HCT116 (cell line): ENCODE measurements around the gene BMPER. TPM values are rescaled to one million over a fixed set of nuclear protein-coding genes. Genes with fewer than 3 reads are reported as not detected.

Experiments
- ATAC-seq: fragments of 200-7000 bp; cut with Tn5 transposase; 2 replicates; pipeline ENCODE4 v1.9.1; 2020; ENCODE audit warnings: mild to moderate bottlenecking, moderate library complexity
- BruUV-seq: library from RNA; stranded (reverse); fragments of 400-500 nt; replicated peaks from 2 replicates; lab custom pipeline; 2021; lab: Mats Ljungman, UMichigan
- CTCF ChIA-PET: fragments of 300-600 bp; sonication (Branson Sonifier 250); formaldehyde crosslinking; loops from one replicate; lab custom pipeline; 2021; ENCODE audit warnings: antibody characterized with exemption; lab: Charles Lee
- POLR2A ChIA-PET: fragments of 300-600, 350-600 bp; sonication (Branson Sonifier 250); formaldehyde crosslinking; loops from one replicate; lab custom pipeline; 2021; ENCODE audit warnings: antibody characterized with exemption; lab: Charles Lee
- RAD21 ChIA-PET, 2 experiments: fragments of 300-600 bp; sonication (Branson Sonifier 250); formaldehyde crosslinking; loops; one replicate each; lab custom pipeline; 2023; ENCODE audit warnings: low total read pairs in 2 of 2; ENCODE audit not compliant: uncharacterized antibody in 2 of 2, unreplicated experiment in 2 of 2, low non-redundant PET in 1 of 2; lab: Charles Lee
- DNase-seq: peaks from one replicate; pipeline ENCODE4 v3.0.0-alpha.2; 2010; ENCODE audit warnings: low read depth, low spot score
- H2AFZ ChIP-seq: fragments of 200-600 bp; shearing (Covaris generic), sonication (generic); 2 replicates; pipeline ENCODE4 v1.6.1; 2017; ENCODE audit warnings: low read depth, mixed run types, mixed read lengths, antibody characterized with exemption, low read length; ENCODE audit not compliant: poor library complexity, severe bottlenecking
- H3K27ac ChIP-seq: 2 replicates; pipeline ENCODE4 v1.5.1; 2012; ENCODE audit warnings: low read depth, low read length
- H3K27me3 ChIP-seq: fragments of 200-600 bp; sonication (generic); 2 replicates; pipeline ENCODE4 v1.6.1; 2016; ENCODE audit warnings: mixed run types, low read length, mixed read lengths; ENCODE audit not compliant: insufficient read depth
- H3K36me3 ChIP-seq, 2 experiments: fragments of 200-500 bp in 1 of 2; fragments of 200-600 bp in 1 of 2; sonication (Bioruptor generic) in 1 of 2; sonication (generic) in 1 of 2; 2 replicates each; pipeline versions ENCODE4 v1.5.1 to v1.6.1; 2014 to 2016; ENCODE audit warnings: low read length in 2 of 2, inconsistent platforms in 1 of 2, mixed read lengths in 1 of 2, mixed run types in 1 of 2; ENCODE audit not compliant: insufficient read depth in 2 of 2, control insufficient read depth in 1 of 2
- H3K4me1 ChIP-seq, 2 experiments: fragments of 200-600 bp in 1 of 2; sonication (generic) in 1 of 2; 2 replicates each; pipeline versions ENCODE4 v1.5.1 to v1.6.1; 2012 to 2017; ENCODE audit warnings: low read length in 2 of 2, inconsistent platforms in 1 of 2, mild to moderate bottlenecking in 1 of 2, mixed read lengths in 1 of 2, mixed run types in 1 of 2, moderate library complexity in 1 of 2; ENCODE audit not compliant: insufficient read depth in 2 of 2, control insufficient read depth in 1 of 2
- H3K4me2 ChIP-seq: fragments of 200-600 bp; sonication (generic); 2 replicates; pipeline ENCODE4 v1.6.1; 2017; ENCODE audit warnings: mixed run types, low read length, mixed read lengths
- H3K4me3 ChIP-seq, 2 experiments: fragments of 200-600 bp in 1 of 2; sonication (generic) in 1 of 2; replicated peaks in 1 of 2; 2 replicates each; pipeline ENCODE4 v1.5.1; 2011 to 2016; ENCODE audit warnings: low read length in 2 of 2, control low read depth in 1 of 2, low read depth in 1 of 2, mild to moderate bottlenecking in 1 of 2, mixed read lengths in 1 of 2, mixed run types in 1 of 2
- H3K79me2 ChIP-seq: fragments of 200-600 bp; sonication (generic); 2 replicates; pipeline ENCODE4 v1.6.1; 2017; ENCODE audit warnings: mild to moderate bottlenecking, mixed run types, low read length, moderate library complexity, mixed read lengths; ENCODE audit not compliant: insufficient read depth
- H3K9ac ChIP-seq: fragments of 200-600 bp; sonication (generic); 2 replicates; pipeline ENCODE4 v1.6.1; 2016; ENCODE audit warnings: low read length, mixed read lengths
- H3K9me2 ChIP-seq: fragments of 200-600 bp; sonication (generic), shearing (Covaris generic); 2 replicates; pipeline ENCODE4 v1.6.1; 2017; ENCODE audit warnings: mixed run types, mild to moderate bottlenecking, moderate library complexity; ENCODE audit not compliant: insufficient read depth
- H3K9me3 ChIP-seq, 2 experiments: fragments of 200-500 bp in 1 of 2; fragments of 200-600 bp in 1 of 2; sonication (Bioruptor generic) in 1 of 2; sonication (generic) in 1 of 2; 2 replicates each; pipeline ENCODE4 v1.6.1; 2014 to 2017; ENCODE audit warnings: low read length in 2 of 2, mixed read lengths in 2 of 2, inconsistent platforms in 1 of 2, low read depth in 1 of 2, mild to moderate bottlenecking in 1 of 2, mixed run types in 1 of 2, moderate library complexity in 1 of 2; ENCODE audit not compliant: control insufficient read depth in 1 of 2, insufficient read depth in 1 of 2
- H4K20me1 ChIP-seq: fragments of 200-600 bp; sonication (generic), shearing (Covaris generic); 2 replicates; pipeline ENCODE4 v1.6.1; 2017; ENCODE audit warnings: mixed run types, mild to moderate bottlenecking, moderate library complexity; ENCODE audit not compliant: insufficient read depth
- ATF3 ChIP-seq: IDR thresholded peaks from 2 replicates; pipeline ENCODE4 v1.6.1; 2012
- CBX3 ChIP-seq: IDR thresholded peaks from 2 replicates; pipeline ENCODE4 v1.6.1; 2012; ENCODE audit warnings: low read depth
- CEBPB ChIP-seq: IDR thresholded peaks from 2 replicates; pipeline ENCODE4 v1.6.1; 2012; ENCODE audit warnings: low read depth
- CTCF ChIP-seq, 3 experiments: fragments of 200-600 bp in 1 of 3; sonication (generic) in 1 of 3; IDR thresholded peaks in 2 of 3; conservative IDR thresholded peaks in 1 of 3; 2 replicates each; pipeline ENCODE4 v1.5.1; 2012 to 2017; ENCODE audit warnings: low read depth in 2 of 3, low read length in 2 of 3, antibody characterized with exemption in 1 of 3, borderline replicate concordance in 1 of 3, control low read depth in 1 of 3, mild to moderate bottlenecking in 1 of 3, mixed read lengths in 1 of 3, mixed run types in 1 of 3, moderate library complexity in 1 of 3; ENCODE audit not compliant: insufficient read depth in 1 of 3
- ELF1 ChIP-seq: IDR thresholded peaks from 2 replicates; pipeline ENCODE4 v1.6.1; 2012; ENCODE audit warnings: low read depth, borderline replicate concordance
- EZH2 ChIP-seq: fragments of 200-600 bp; sonication (generic); IDR thresholded peaks from 2 replicates; pipeline ENCODE4 v1.6.1; 2017; ENCODE audit warnings: antibody characterized with exemption, mixed run types
- EZH2phosphoT487 ChIP-seq: fragments of 200-600 bp; IDR thresholded peaks from 2 replicates; pipeline ENCODE4 v1.6.1; 2018; ENCODE audit warnings: antibody characterized with exemption, borderline replicate concordance
- FOSL1 ChIP-seq: IDR thresholded peaks from 2 replicates; pipeline ENCODE4 v1.6.1; 2012; ENCODE audit warnings: low read depth
- MAX ChIP-seq: IDR thresholded peaks from 2 replicates; pipeline ENCODE4 v1.6.1; 2012
- POLR2A ChIP-seq: IDR thresholded peaks from 2 replicates; pipeline ENCODE4 v1.7.0; 2011; ENCODE audit warnings: borderline replicate concordance; ENCODE audit not compliant: insufficient read depth, insufficient read length; ENCODE audit errors: extremely low read depth
- POLR2AphosphoS5 ChIP-seq: IDR thresholded peaks from 2 replicates; pipeline ENCODE4 v1.6.1; 2011; ENCODE audit warnings: mild to moderate bottlenecking, low read depth, low read length, moderate library complexity
- RAD21 ChIP-seq: IDR thresholded peaks from 2 replicates; pipeline ENCODE4 v1.6.1; 2012; ENCODE audit warnings: low read depth, mild to moderate bottlenecking
- SP1 ChIP-seq: IDR thresholded peaks from 2 replicates; pipeline ENCODE4 v1.6.1; 2012; ENCODE audit warnings: low read depth
- SRF ChIP-seq: IDR thresholded peaks from 2 replicates; pipeline ENCODE4 v1.6.1; 2012; ENCODE audit warnings: low read depth
- TCF7L2 ChIP-seq: IDR thresholded peaks from 2 replicates; pipeline ENCODE4 v1.7.0; 2011; ENCODE audit warnings: borderline replicate concordance, inconsistent platforms; ENCODE audit not compliant: insufficient read depth, insufficient read length; ENCODE audit errors: extremely low read depth
- ZBTB33 ChIP-seq: IDR thresholded peaks from 2 replicates; pipeline ENCODE4 v1.6.1; 2011; ENCODE audit warnings: mild to moderate bottlenecking, low read length, moderate library complexity; ENCODE audit not compliant: insufficient replicate concordance; ENCODE audit errors: extremely low read depth
- ZFX ChIP-seq: fragments of 450-650 bp; IDR thresholded peaks from 2 replicates; pipeline ENCODE4 v1.6.1; 2017
- ZNF274 ChIP-seq: fragments of 200-500 bp; sonication (Bioruptor generic); IDR thresholded peaks from 2 replicates; pipeline ENCODE4 v1.6.1; 2014; ENCODE audit warnings: mild to moderate bottlenecking, low read depth, low read length, inconsistent platforms
- intact Hi-C: fragments of 100-400 bp; cut with micrococcal nuclease; formaldehyde crosslinking; loops from 2 replicates; pipeline ENCODE4 v1.10.0; 2022
- total RNA-seq: library from RNA; stranded (reverse); gene quantifications from one replicate; pipeline ENCODE4 v1.2.1, GENCODE V29; 2021; ENCODE audit not compliant: unreplicated experiment

The BMPER gene
- total RNA-seq, 1 experiment from 2014 or later: not detected

- BruUV-seq: no TSS peak
- no peak overlapping the region for H3K4me3 ChIP-seq
- H3K9me2 ChIP-seq: no peaks in the 10 kb centered on the region
- H3K27ac ChIP-seq: no peak overlapping the region
- H3K79me2 ChIP-seq: no peaks in the 10 kb centered on the region
- no peaks in the 10 kb centered on the region for H4K20me1 ChIP-seq
- ChIA-PET CTCF (no interaction called here), RAD21 (no interaction called here), POLR2A (no interaction called here)
- no peaks in the 10 kb centered on the region for H3K27me3 ChIP-seq
- no peaks in the 10 kb centered on the region for H3K4me1 ChIP-seq
- H3K9ac ChIP-seq: no peak overlapping the region
- intact Hi-C loops: no loop called here
- H3K36me3 ChIP-seq: no peaks in the 10 kb centered on the region
- ATAC-seq (no peak), DNase-seq (no peak)
- no peaks in the 10 kb centered on the region for H3K9me3 ChIP-seq
- TF ChIP-seq RAD21: no peak
- no peak for TF ChIP-seq SP1
- no peak for TF ChIP-seq ATF3
- TF ChIP-seq POLR2AphosphoS5: no peak
- no peak for TF ChIP-seq ZNF274
- no peak for TF ChIP-seq CTCF (IDR thresholded peaks at IDR 0.05 in 2 of 3, conservative IDR thresholded peaks at IDR 0.05 in 1 of 3; ENCODE audit: borderline replicate concordance in 1 of 3, insufficient read depth in 1 of 3, low read depth in 2 of 3, low read length in 2 of 3)
- TF ChIP-seq CBX3: no peak
- no peak for TF ChIP-seq TCF7L2
- TF ChIP-seq MAX: no peak
- TF ChIP-seq EZH2phosphoT487: no peak
- TF ChIP-seq SRF: no peak
- no peak for TF ChIP-seq CEBPB
- TF ChIP-seq ELF1: no peak
- no peak for TF ChIP-seq POLR2A
- no peak for TF ChIP-seq ZBTB33
- TF ChIP-seq FOSL1: no peak
- TF ChIP-seq EZH2: no peak
- TF ChIP-seq ZFX: no peak
- H3K4me2 ChIP-seq: no peak overlapping the region
- H2AFZ ChIP-seq: no peak overlapping the region
Observed at GRCh38 chr7:33939121-33939520, 33.8 kb downstream of the BMPER start.
